ENCODE measurements around the gene ZNF772. TPM values are rescaled to one million over a fixed set of nuclear protein-coding genes. Genes with fewer than 3 reads are reported as not detected.
A peak's percentile ranks its signal among the peaks of the same experiment; 100 is the strongest.

The ZNF772 gene
- total RNA-seq, 1 experiment from 2014 or later, result 0.37 TPM

DNA sequence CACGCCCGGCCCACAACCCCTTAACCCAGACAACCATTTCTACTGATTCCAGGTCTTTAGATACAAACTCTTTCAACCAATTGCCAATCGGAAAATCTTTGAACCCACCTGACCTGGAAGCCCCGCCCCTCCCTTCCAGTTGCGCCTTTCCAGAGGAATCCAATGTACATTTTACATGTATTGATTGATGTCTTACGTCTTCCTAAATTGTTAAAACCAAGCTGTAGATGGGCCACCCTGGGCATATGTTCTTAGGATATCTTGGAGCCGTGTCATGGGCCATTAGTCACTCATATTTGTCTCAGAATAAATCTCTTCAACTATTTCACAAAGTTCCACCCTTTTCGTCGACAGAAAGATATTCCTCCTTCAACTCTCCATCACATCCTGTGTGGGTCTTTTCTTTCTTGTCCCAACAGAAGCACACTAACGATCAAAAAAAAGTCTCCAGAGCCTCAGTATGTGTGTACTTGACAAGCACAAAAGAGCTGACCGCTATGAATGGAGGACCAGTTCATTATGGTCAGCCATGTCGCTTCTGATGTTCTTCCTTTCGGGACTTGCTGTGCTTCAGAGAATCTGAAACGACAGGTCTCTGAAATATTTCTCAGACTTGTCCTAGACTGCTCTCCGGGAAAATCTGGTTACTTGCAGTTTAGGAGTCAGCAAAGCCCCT, 42.8 kb downstream of the ZNF772 start:
- RAD21 ChIA-PET (ENCODE audit: low non-redundant PET in 1 of 2, low total read pairs in 2 of 2, uncharacterized antibody in 2 of 2, unreplicated experiment in 2 of 2), result no interaction called here
- ATAC-seq (peak; percentile 4), DNase-seq (ENCODE audit: low read depth, low spot score) (no peak)
- CTCF ChIA-PET, result no interaction called here
- H3K9ac ChIP-seq (ENCODE audit: low read length), result peak overlapping the region; percentile 84; the same call in 1 of the 2 replicates
- TSS peak; percentile 92 for BruUV-seq (replicated peaks)
- H3K4me3 ChIP-seq (replicated peaks in 1 of 2; ENCODE audit: low read depth in 1 of 2, low read length in 2 of 2), result peak overlapping the region; percentile 90 to 97
- H3K27me3 ChIP-seq (ENCODE audit: insufficient read depth, low read length), result no peaks in the 10 kb centered on the region
- H3K4me2 ChIP-seq (ENCODE audit: low read length), result peak overlapping the region; percentile 97
- H3K36me3 ChIP-seq (ENCODE audit: control insufficient read depth in 1 of 2, insufficient read depth in 2 of 2, low read length in 2 of 2), result peaks cover 3 to 10% of the 10 kb centered on the region in 2 experiments; a peak in 1 of 4 replicates
- H3K4me1 ChIP-seq (ENCODE audit: control insufficient read depth in 1 of 2, insufficient read depth in 2 of 2, low read length in 2 of 2), result peaks cover 0 to 16% of the 10 kb centered on the region in 2 experiments; a peak in 3 of 4 replicates
- peaks cover 38% of the 10 kb centered on the region for H3K79me2 ChIP-seq (ENCODE audit: insufficient read depth, low read length)
- intact Hi-C loops (cut with micrococcal nuclease), result loop anchor here (10.0 kb wide), 1 partner anchor 140 kb away; the partner anchor contains the start of gene ZNF416
- H3K27ac ChIP-seq (ENCODE audit: low read depth, low read length), result 0 out of 2 replicates have a peak overlapping the region, but pooled peaks have one; percentile 1
- POLR2A ChIA-PET, result interaction anchor here (0.6 to 1.1 kb wide), 4 partner anchors 8 to 247 kb away, joined by 3 read pairs; partner anchors contain the start of genes ZNF548 and ZNF551
- no peaks in the 10 kb centered on the region; a peak in 1 of 4 replicates for H3K9me3 ChIP-seq (ENCODE audit: control insufficient read depth in 1 of 2, insufficient read depth in 1 of 2, low read depth in 1 of 2, low read length in 2 of 2)
- peak overlapping the region; percentile 84 for H2AFZ ChIP-seq (ENCODE audit: low read depth, low read length, poor library complexity, severe bottlenecking)
- no peaks in the 10 kb centered on the region for H3K9me2 ChIP-seq (ENCODE audit: insufficient read depth)
- no peaks in the 10 kb centered on the region for H4K20me1 ChIP-seq (ENCODE audit: insufficient read depth)
- TF ChIP-seq, protein P1, sequence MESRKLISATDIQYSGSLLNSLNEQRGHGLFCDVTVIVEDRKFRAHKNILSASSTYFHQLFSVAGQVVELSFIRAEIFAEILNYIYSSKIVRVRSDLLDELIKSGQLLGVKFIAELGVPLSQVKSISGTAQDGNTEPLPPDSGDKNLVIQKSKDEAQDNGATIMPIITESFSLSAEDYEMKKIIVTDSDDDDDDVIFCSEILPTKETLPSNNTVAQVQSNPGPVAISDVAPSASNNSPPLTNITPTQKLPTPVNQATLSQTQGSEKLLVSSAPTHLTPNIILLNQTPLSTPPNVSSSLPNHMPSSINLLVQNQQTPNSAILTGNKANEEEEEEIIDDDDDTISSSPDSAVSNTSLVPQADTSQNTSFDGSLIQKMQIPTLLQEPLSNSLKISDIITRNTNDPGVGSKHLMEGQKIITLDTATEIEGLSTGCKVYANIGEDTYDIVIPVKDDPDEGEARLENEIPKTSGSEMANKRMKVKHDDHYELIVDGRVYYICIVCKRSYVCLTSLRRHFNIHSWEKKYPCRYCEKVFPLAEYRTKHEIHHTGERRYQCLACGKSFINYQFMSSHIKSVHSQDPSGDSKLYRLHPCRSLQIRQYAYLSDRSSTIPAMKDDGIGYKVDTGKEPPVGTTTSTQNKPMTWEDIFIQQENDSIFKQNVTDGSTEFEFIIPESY (IDR thresholded peaks at IDR 0.05; ENCODE audit: extremely low read depth, insufficient replicate concordance, low read length), result no peak
- TF ChIP-seq ZNF274 (IDR thresholded peaks at IDR 0.05; ENCODE audit: low read depth, low read length), result no peak
- TF ChIP-seq TCF7L2 (IDR thresholded peaks at IDR 0.05; ENCODE audit: borderline replicate concordance, extremely low read depth, insufficient read depth, insufficient read length), result no peak
- no peak for TF ChIP-seq EZH2 (IDR thresholded peaks at IDR 0.05)
- TF ChIP-seq YY1 (IDR thresholded peaks at IDR 0.05; ENCODE audit: extremely low read depth, insufficient replicate concordance, low read depth, low read length), result no peak
- TF ChIP-seq ELF1 (IDR thresholded peaks at IDR 0.05; ENCODE audit: borderline replicate concordance, low read depth), result no peak
- TF ChIP-seq, protein P2, sequence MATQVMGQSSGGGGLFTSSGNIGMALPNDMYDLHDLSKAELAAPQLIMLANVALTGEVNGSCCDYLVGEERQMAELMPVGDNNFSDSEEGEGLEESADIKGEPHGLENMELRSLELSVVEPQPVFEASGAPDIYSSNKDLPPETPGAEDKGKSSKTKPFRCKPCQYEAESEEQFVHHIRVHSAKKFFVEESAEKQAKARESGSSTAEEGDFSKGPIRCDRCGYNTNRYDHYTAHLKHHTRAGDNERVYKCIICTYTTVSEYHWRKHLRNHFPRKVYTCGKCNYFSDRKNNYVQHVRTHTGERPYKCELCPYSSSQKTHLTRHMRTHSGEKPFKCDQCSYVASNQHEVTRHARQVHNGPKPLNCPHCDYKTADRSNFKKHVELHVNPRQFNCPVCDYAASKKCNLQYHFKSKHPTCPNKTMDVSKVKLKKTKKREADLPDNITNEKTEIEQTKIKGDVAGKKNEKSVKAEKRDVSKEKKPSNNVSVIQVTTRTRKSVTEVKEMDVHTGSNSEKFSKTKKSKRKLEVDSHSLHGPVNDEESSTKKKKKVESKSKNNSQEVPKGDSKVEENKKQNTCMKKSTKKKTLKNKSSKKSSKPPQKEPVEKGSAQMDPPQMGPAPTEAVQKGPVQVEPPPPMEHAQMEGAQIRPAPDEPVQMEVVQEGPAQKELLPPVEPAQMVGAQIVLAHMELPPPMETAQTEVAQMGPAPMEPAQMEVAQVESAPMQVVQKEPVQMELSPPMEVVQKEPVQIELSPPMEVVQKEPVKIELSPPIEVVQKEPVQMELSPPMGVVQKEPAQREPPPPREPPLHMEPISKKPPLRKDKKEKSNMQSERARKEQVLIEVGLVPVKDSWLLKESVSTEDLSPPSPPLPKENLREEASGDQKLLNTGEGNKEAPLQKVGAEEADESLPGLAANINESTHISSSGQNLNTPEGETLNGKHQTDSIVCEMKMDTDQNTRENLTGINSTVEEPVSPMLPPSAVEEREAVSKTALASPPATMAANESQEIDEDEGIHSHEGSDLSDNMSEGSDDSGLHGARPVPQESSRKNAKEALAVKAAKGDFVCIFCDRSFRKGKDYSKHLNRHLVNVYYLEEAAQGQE (IDR thresholded peaks at IDR 0.05; ENCODE audit: low read depth), result no peak
- no peak for TF ChIP-seq SP1 (IDR thresholded peaks at IDR 0.05; ENCODE audit: low read depth)
- TF ChIP-seq, protein P3, sequence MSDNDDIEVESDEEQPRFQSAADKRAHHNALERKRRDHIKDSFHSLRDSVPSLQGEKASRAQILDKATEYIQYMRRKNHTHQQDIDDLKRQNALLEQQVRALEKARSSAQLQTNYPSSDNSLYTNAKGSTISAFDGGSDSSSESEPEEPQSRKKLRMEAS (IDR thresholded peaks at IDR 0.05), result no peak
- TF ChIP-seq, protein P4, sequence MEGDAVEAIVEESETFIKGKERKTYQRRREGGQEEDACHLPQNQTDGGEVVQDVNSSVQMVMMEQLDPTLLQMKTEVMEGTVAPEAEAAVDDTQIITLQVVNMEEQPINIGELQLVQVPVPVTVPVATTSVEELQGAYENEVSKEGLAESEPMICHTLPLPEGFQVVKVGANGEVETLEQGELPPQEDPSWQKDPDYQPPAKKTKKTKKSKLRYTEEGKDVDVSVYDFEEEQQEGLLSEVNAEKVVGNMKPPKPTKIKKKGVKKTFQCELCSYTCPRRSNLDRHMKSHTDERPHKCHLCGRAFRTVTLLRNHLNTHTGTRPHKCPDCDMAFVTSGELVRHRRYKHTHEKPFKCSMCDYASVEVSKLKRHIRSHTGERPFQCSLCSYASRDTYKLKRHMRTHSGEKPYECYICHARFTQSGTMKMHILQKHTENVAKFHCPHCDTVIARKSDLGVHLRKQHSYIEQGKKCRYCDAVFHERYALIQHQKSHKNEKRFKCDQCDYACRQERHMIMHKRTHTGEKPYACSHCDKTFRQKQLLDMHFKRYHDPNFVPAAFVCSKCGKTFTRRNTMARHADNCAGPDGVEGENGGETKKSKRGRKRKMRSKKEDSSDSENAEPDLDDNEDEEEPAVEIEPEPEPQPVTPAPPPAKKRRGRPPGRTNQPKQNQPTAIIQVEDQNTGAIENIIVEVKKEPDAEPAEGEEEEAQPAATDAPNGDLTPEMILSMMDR (IDR thresholded peaks at IDR 0.05 in 2 of 3, conservative IDR thresholded peaks at IDR 0.05 in 1 of 3; ENCODE audit: borderline replicate concordance in 1 of 3, insufficient read depth in 1 of 3, low read depth in 2 of 3, low read length in 2 of 3), result no peak
- no peak for TF ChIP-seq EGR1 (IDR thresholded peaks at IDR 0.05; ENCODE audit: low read depth)
- TF ChIP-seq SRF (IDR thresholded peaks at IDR 0.05; ENCODE audit: low read depth), result no peak

Measured in HCT116 (cell line).